Fibroblast of pulmonary artery (primary cell): ENCODE results near the gene SLC4A5.
A peak's percentile ranks its signal among the peaks of the same experiment; 100 is the strongest.

Experiments used
- DNase-seq: peaks from one replicate; pipeline ENCODE4 v3.0.0-alpha.2; 2010; ENCODE audit warnings: low read depth
- H3K4me3 ChIP-seq: replicated peaks from 2 replicates; pipeline ENCODE4 v1.5.1; 2011; ENCODE audit warnings: low read depth, mild to moderate bottlenecking, control low read depth, low read length, moderate library complexity
- CTCF ChIP-seq: IDR thresholded peaks from 2 replicates; pipeline ENCODE4 v1.5.1; 2011; ENCODE audit warnings: mild to moderate bottlenecking, control low read depth, low read length, inconsistent platforms; ENCODE audit errors: missing control alignments

SLC4A5 gene

GRCh38 chr2:74343316-74343715 is at the start of gene SLC4A5:
Gene SLC4A5 (minus strand): TSS chr2:74343416. CDS start chr2:74315023, 28,393 bp downstream.
- TF ChIP-seq CTCF = no peak
- no peak for DNase-seq

GRCh38 chr2:74392449-74392743 is 49.2 kb upstream of the SLC4A5 start:
- H3K4me3 ChIP-seq = no peak overlapping the region
- no peak for DNase-seq
- TF ChIP-seq CTCF = no peak

More at GRCh38 chr2:74343316-74343715, at the start of gene SLC4A5:
- H3K4me3 ChIP-seq = no peak within 1 kb of the TSS

GRCh38 chr2:74391580-74392448 is 48.6 kb upstream of the SLC4A5 start:
- peak overlapping the region; percentile 95 for H3K4me3 ChIP-seq
- no peak for TF ChIP-seq CTCF
- peak; percentile 92 for DNase-seq

GRCh38 chr2:74391209-74391579 is 48.0 kb upstream of the SLC4A5 start:
- H3K4me3 ChIP-seq = peak overlapping the region; percentile 95
- no peak for TF ChIP-seq CTCF
- DNase-seq = no peak

- peak overlapping the region; percentile 95 for H3K4me3 ChIP-seq
- no peak for DNase-seq
- no peak for TF ChIP-seq CTCF
These were observed 47.4 kb upstream of the SLC4A5 start for GRCh38 chr2:74390606-74391005.

- TF ChIP-seq CTCF = no peak
- no peak for DNase-seq
- no peak overlapping the region for H3K4me3 ChIP-seq
These were observed 44.1 kb upstream of the SLC4A5 start for GRCh38 chr2:74387346-74387745.

- TF ChIP-seq CTCF = no peak
- no peak for DNase-seq
- no peak overlapping the region for H3K4me3 ChIP-seq
These were observed 42.2 kb upstream of the SLC4A5 start for GRCh38 chr2:74385396-74385795.
